Measurements from ENCODE around the gene SPATA13. TPM values are rescaled to one million over a fixed set of nuclear protein-coding genes. Genes with fewer than 3 reads are reported as not detected.
"Not testable (repeated sequence)": the region's sequence is repeated elsewhere in the genome, so short reads cannot be mapped to it uniquely, and the experiment has no call there.

The SPATA13 gene
- polyA plus RNA-seq, 4 donors = 4.0 to 65.8 (median 56.8) TPM

DNA sequence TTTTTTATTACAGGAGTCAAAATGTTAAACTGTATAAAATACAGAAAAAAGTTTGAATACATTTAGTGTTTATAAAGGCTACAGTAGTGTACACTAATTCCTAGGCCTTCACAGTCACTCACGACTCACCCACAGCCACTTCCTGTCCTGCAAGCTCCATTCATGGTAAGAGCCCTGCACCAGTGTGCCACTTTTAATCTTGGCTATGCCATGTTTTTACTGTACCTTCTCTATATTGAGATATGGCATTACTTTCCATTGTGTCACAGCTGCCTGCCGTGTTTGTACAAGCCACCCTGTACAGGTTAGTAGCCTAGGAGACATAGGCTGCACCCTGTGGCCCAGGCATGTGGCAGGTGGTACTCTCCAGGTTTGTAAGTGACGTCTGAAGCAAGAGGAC is 180.9 kb downstream of the SPATA13 start:
- no peak for DNase-seq (ENCODE audit: low read depth in 4 of 4, low spot score in 3 of 4)

DNA sequence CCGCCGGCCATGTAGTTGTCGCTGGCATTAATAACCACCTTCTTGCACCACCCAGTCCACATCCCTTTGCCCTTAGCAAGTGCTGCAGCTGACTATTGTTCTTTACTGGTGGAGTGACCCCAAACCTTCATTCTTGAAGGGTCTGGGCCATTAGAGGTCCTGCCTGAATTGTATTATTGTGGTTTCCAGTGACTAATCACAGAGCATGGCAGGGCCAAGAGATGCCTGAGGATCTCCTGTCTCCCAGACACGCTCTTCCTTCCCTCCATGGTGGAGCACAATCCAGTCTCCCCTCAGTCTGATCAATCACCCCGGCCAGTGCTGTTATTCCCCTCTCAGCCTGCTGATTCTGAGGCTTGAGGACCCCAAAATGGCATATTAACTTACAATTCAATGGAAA is 187.9 kb downstream of the SPATA13 start:
- DNase-seq (ENCODE audit: low read depth in 4 of 4, low spot score in 3 of 4) = no peak

DNA sequence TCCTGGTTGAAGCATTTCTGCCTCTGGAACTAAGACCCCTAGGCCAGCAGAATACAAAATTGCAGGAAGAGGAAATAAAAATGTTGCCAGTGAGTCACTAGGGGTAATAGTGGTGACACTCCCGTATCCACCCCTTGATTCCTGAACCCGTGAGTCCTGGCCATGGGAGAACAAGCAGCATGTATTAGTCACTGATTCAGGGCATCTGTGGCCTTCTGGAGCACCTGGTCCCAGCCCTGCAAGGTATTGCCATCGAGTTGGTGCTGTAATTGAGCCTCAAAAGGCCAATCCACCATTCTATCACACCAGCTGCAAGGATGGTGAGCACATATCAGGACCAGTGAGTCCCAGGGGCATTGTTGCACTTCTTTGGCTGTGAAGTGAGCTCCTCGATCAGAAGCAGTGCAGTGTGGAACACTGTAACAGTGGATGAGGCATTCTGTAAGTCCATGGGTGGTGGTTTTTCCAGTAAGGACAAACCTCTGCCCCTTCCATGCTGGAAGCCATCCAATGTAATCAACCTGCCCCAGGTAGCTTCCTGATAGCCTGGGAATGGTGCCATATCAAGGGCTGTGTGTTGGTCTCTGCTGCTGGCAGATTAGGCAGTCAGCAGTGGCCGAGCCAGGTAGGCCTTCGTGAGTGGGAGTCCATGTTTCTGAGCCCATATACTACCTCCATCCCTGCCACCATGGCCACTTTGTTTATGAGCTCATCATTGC is 188.4 kb downstream of the SPATA13 start:
- DNase-seq (ENCODE audit: low read depth in 4 of 4, low spot score in 3 of 4) = no peak

DNA sequence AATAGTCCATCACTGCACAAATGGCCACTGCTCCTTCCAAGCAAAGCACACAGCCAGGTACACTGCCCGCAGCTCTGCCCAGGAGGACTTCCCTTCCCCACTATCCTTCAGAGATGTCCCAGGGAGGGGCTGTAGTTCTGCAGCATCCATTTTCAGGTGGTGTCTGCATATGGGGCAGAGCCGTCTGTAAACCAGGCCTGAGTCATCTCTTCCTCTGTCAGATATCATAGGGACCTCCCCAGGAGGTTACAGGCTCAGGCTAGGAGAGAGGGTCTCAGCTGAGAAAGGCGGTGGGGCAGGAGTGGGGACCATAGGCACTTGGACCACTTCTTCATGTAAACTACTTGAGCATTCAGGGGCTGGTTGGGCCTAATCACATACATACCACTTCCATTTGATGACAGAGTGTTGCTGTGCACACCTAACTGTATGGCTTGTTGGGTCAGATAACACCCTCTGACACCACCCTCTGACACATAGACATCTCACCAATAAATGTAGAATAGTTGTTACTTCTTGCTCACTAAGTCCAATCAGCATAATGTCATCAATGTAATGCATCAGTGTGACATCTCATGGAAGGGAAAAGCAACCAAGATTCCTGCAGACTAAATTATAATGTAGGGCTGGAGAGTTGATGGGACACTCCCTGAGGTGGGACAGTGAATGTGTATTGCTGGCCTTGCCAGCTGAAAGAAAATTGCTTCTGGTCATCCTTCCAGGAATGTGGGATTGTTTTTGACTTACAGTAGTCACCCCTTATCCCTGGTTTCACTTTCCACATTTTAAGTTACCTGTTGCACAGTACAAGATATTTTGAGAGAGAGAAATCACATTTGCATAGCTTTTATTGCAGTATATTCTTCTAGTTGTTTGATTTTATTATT is 189.5 kb downstream of the SPATA13 start:
- not testable (repeated sequence) for DNase-seq (ENCODE audit: low read depth in 4 of 4, low spot score in 3 of 4)

DNA sequence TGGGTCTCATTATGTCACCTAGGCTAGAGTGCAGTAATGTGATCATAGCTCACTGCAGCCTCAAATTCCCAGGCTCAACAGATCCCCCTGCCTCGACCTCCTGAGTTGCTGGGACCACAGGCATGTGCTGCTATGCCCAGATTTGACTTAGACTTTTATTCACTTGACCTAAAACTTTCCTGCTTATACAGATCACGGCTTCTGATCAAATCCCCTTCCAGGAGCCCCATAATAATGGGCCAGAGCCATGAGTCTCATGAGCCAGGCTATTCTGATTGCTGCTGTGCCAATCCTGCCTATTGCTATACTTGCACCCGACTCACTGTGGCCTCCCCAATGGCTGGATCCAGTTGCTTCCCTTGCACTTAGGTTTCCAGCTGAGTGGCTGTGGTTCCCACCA is 190.9 kb downstream of the SPATA13 start:
- DNase-seq (ENCODE audit: low read depth in 4 of 4, low spot score in 3 of 4) = no peak

DNA sequence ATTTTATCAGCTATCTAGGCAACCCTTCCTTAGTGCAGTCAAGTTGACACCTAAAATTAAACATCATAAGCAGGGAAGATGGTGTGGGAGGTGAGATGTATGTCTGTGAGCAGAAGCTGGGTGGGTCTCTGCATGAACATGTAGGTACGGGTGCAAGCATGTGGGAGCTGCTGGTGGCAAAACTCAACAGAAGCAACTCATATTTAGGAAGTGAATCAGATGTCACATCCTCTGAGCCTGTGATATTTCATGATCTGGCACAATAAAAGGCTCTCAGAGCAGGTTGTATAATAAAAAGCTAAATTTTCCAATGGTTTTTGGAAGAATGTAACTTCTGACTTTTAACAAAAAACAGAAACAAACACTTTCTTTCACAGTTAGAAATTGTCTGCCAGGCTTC is 193.2 kb downstream of the SPATA13 start:
- DNase-seq (ENCODE audit: low read depth in 4 of 4, low spot score in 3 of 4) = no peak

DNA sequence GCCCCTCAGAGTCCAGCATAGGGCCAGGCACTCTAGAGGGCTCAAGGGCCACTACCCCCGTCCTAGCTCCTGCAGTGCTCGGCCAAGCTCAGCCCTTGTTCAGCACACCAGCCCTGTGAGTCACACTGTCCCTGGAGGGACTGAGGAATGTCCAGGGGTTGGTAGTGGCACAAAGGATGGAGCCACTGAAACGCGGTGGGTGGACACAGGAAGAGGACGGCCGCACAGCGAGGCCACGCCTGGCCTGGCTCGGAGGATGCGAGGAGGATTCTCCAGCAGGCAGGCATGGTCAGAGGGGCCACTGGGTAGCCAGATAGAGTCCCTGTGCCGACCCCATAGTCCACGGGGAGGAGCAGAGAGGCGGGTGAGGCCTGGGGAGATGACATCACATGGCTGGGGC is 194.6 kb downstream of the SPATA13 start:
- no peak for DNase-seq (ENCODE audit: low read depth in 4 of 4, low spot score in 3 of 4)

DNA sequence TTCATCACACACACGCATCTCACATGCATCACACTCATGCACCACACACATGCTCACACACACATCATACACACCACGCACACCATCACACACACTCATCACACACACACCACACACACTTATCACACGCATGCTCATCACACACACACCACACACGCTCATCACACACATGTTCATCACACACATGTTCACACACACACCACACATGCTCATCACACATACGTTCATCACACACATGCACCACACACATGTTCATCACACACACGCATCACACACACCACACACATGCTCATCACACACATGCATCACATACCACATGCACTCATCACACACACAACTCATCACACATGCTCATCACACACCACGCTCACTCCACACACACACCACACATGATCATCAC is 195.8 kb downstream of the SPATA13 start:
- DNase-seq (ENCODE audit: low read depth in 4 of 4, low spot score in 3 of 4) = no peak

Other genes starting within 250 kb of the SPATA13 start
- gene C1QTNF9, start 148.9 kb downstream of the SPATA13 start, polyA plus RNA-seq (ENCODE audit: insufficient read length in 4 of 4) = 1 to 10 TPM in 1 of 4 donors, under 1 TPM in 3; 0.14 to 1.1 (median 0.44) TPM

Measured in left renal pelvis (tissue), 4 donors.